HepG2 (cell line): ENCODE data around the gene HSPB3. TPM values are rescaled to one million over a fixed set of nuclear protein-coding genes. Genes with fewer than 3 reads are reported as not detected.

Experiments
- ATAC-seq: fragments of 200-7000 bp; cut with Tn5 transposase; 3 replicates; pipeline ENCODE4 v1.9.1; 2020; ENCODE audit warnings: mild to moderate bottlenecking, moderate library complexity
- BruUV-seq: library from RNA; stranded (reverse); fragments of 400-500 nt; replicated peaks from 2 replicates; lab custom pipeline; 2021; lab: Mats Ljungman, UMichigan
- CTCF ChIA-PET: fragments of 300-600 bp; formaldehyde crosslinking; extraction: SDS; loops from one replicate; lab custom pipeline; 2021; ENCODE audit warnings: low total read pairs, inconsistent platforms, low intra/inter-chr PET ratio; lab: Yijun Ruan, JAX
- POLR2A ChIA-PET: fragments of 350-600 bp; sonication (Branson Sonifier 250); formaldehyde crosslinking; loops from one replicate; lab custom pipeline; 2020; ENCODE audit warnings: antibody characterized with exemption, inconsistent platforms; lab: Yijun Ruan, JAX
- DNase-seq: peaks from one replicate; pipeline ENCODE4 v3.0.0-alpha.2; 2015; ENCODE audit warnings: low spot score
- FAIRE-seq: peaks from 3 replicates; lab custom pipeline; 2011; peaks lifted over from hg19 to GRCh38; lab: Jason Lieb, UNC
- H2AFZ ChIP-seq: one replicate; pipeline ENCODE4 v1.6.1; 2011; ENCODE audit warnings: low read length, inconsistent platforms
- H3K27ac ChIP-seq: fragments of 300-600 bp; 3 replicates; pipeline ENCODE4 v1.8.0; 2011; ENCODE audit warnings: mixed run types, mild to moderate bottlenecking, mixed read lengths, low read length, inconsistent platforms; ENCODE audit not compliant: insufficient read depth; ENCODE audit errors: extremely low read length
- H3K27me3 ChIP-seq, 2 experiments: fragments of 200-600 bp in 1 of 2; 2 replicates in 1 of 2; 3 replicates in 1 of 2; pipeline versions ENCODE4 v1.6.0 to v1.8.0; 2011; ENCODE audit warnings: low read length in 2 of 2, mild to moderate bottlenecking in 2 of 2, moderate library complexity in 2 of 2, inconsistent platforms in 1 of 2; ENCODE audit not compliant: insufficient read depth in 2 of 2, control insufficient read depth in 1 of 2
- H3K36me3 ChIP-seq, 2 experiments: fragments of 200-600 bp in 1 of 2; replicated peaks in 1 of 2; 2 replicates in 1 of 2; 3 replicates in 1 of 2; pipeline versions ENCODE4 v1.5.1 to v1.8.0; 2011; ENCODE audit warnings: low read length in 2 of 2, inconsistent platforms in 1 of 2; ENCODE audit not compliant: insufficient read depth in 2 of 2, control insufficient read depth in 1 of 2
- H3K4me1 ChIP-seq: 2 replicates; pipeline ENCODE4 v1.5.1; 2012; ENCODE audit warnings: low read length, inconsistent platforms; ENCODE audit not compliant: insufficient read depth
- H3K4me2 ChIP-seq: 2 replicates; pipeline ENCODE4 v1.6.0; 2011; ENCODE audit warnings: low read depth, low read length, inconsistent platforms
- H3K4me3 ChIP-seq, 3 experiments: fragments of 200-600 bp in 1 of 3; sonication (generic), shearing (Covaris generic) in 1 of 3; replicated peaks in 1 of 3; 2 replicates each; pipeline ENCODE4 v1.5.1; 2011 to 2016; ENCODE audit warnings: low read length in 3 of 3, inconsistent platforms in 2 of 3, low read depth in 2 of 3, mild to moderate bottlenecking in 2 of 3, control low read depth in 1 of 3, mixed read lengths in 1 of 3; ENCODE audit not compliant: insufficient read depth in 1 of 3
- H3K79me2 ChIP-seq: one replicate; pipeline ENCODE4 v1.6.1; 2011; ENCODE audit warnings: low read length, inconsistent platforms; ENCODE audit not compliant: insufficient read depth
- H3K9ac ChIP-seq: 2 replicates; pipeline ENCODE4 v1.6.0; 2011; ENCODE audit warnings: mild to moderate bottlenecking, low read depth, low read length, inconsistent platforms; ENCODE audit not compliant: insufficient read depth
- H3K9me3 ChIP-seq: 2 replicates; pipeline ENCODE4 v1.5.1; 2012; ENCODE audit warnings: mild to moderate bottlenecking, low read length
- H4K20me1 ChIP-seq: 2 replicates; pipeline ENCODE4 v1.6.0; 2011; ENCODE audit warnings: inconsistent platforms, mild to moderate bottlenecking, low read length, moderate library complexity; ENCODE audit not compliant: insufficient read depth
- NFYC ChIP-seq: IDR thresholded peaks from 2 replicates; pipeline ENCODE4 v1.6.1; 2016; ENCODE audit warnings: missing genetic modification reagents, missing compliant biosample characterization
- PITX1 ChIP-seq: sonication (generic); formaldehyde crosslinking; IDR thresholded peaks from 2 replicates; pipeline ENCODE4 v1.5.1; 2020; ENCODE audit warnings: mild to moderate bottlenecking, missing genetic modification reagents
- SKI ChIP-seq: fragments of 450-650 bp; IDR thresholded peaks from one replicate; pipeline ENCODE4 v1.6.1; 2018; ENCODE audit warnings: mild to moderate bottlenecking; ENCODE audit not compliant: partially characterized antibody
- TARDBP ChIP-seq: sonication (generic); formaldehyde crosslinking; IDR thresholded peaks from 2 replicates; pipeline ENCODE4 v1.8.0; 2022; ENCODE audit warnings: mild to moderate bottlenecking, missing genetic modification reagents
- TFDP2 ChIP-seq: sonication (generic); formaldehyde crosslinking; IDR thresholded peaks from 2 replicates; pipeline ENCODE4 v1.4.0; 2020; ENCODE audit warnings: missing genetic modification reagents
- TOPORS ChIP-seq: sonication (generic); formaldehyde crosslinking; IDR thresholded peaks from 2 replicates; pipeline ENCODE4 v1.8.0; 2023; ENCODE audit warnings: mild to moderate bottlenecking, missing genetic modification reagents
- YEATS4 ChIP-seq: sonication (generic); formaldehyde crosslinking; IDR thresholded peaks from 2 replicates; pipeline ENCODE4 v1.4.0; 2020; ENCODE audit warnings: missing genetic modification reagents, borderline replicate concordance
- ZFP36L2 ChIP-seq: sonication (generic); formaldehyde crosslinking; IDR thresholded peaks from 2 replicates; pipeline ENCODE4 v1.4.0; 2020; ENCODE audit warnings: missing genetic modification reagents
- ZNF225 ChIP-seq: sonication (generic); formaldehyde crosslinking; IDR thresholded peaks from 2 replicates; pipeline ENCODE4 v1.4.0; 2020; ENCODE audit warnings: mild to moderate bottlenecking, missing genetic modification reagents
- ZNF296 ChIP-seq: sonication (generic); formaldehyde crosslinking; conservative IDR thresholded peaks from 2 replicates; pipeline ENCODE4 v1.5.0; 2020; ENCODE audit warnings: mild to moderate bottlenecking, missing genetic modification reagents
- ZNF589 ChIP-seq: sonication (generic); formaldehyde crosslinking; conservative IDR thresholded peaks from 2 replicates; pipeline ENCODE4 v1.8.0; 2022; ENCODE audit warnings: mild to moderate bottlenecking, moderate library complexity, missing genetic modification reagents
- ZNF7 ChIP-seq: IDR thresholded peaks from 2 replicates; pipeline ENCODE4 v1.6.1; 2016; ENCODE audit warnings: missing biosample characterization, missing genetic modification reagents
- ZNF773 ChIP-seq: sonication (generic); formaldehyde crosslinking; IDR thresholded peaks from 2 replicates; pipeline ENCODE4 v1.4.0; 2020; ENCODE audit warnings: missing genetic modification reagents, borderline replicate concordance
- WGBS: methylation state at CpG from one replicate; pipeline ENCODE4 v1.1.6; 2017; ENCODE audit warnings: low lambda C conversion rate; 5-methylcytosine and 5-hydroxymethylcytosine counted together
- in situ Hi-C: cut with HindIII; loops from 2 replicates; pipeline ENCODE4 v1.10.0; 2017; ENCODE audit warnings: low pct_unique_long_range_greater_than_20kb; ENCODE audit not compliant: extremely low pct_ligation_motif_present
- intact Hi-C: fragments of 100-400 bp; cut with micrococcal nuclease; formaldehyde crosslinking; loops from one replicate; pipeline ENCODE4 v1.10.0; 2022; ENCODE audit not compliant: unreplicated experiment
- polyA plus RNA-seq, 8 experiments: library from polyadenylated mRNA; depleted of rRNA in 3 of 8; stranded (reverse) in 7 of 8; unstranded in 1 of 8; fragments of >200 nt; fragmentation: Illumina TruSeq in 4 of 8; extraction: Trizol in 4 of 8; gene quantifications; 2 replicates each; pipeline versions ENCODE4 v1.2.1 to v1.2.3, GENCODE V29; 2011 to 2016; ENCODE audit warnings: low read depth in 4 of 8, missing spikeins in 1 of 8, mixed read lengths in 1 of 8; ENCODE audit not compliant: insufficient read depth in 1 of 8
- total RNA-seq, 5 experiments: library from RNA; depleted of rRNA; stranded (reverse); fragments of >200 nt; fragmentation: Illumina TruSeq; extraction: Trizol; gene quantifications; 2 replicates each; pipeline ENCODE4 v1.2.3, GENCODE V29; 2016; ENCODE audit warnings: low read depth in 1 of 5
- TF ChIP-seq, protein P1 (sequence below): sonication (generic); formaldehyde crosslinking; IDR thresholded peaks from 2 replicates; pipeline ENCODE4 v1.5.0; 2020; ENCODE audit warnings: missing genetic modification reagents
- TF ChIP-seq, protein P2 (sequence below): sonication (generic); formaldehyde crosslinking; IDR thresholded peaks from 2 replicates; pipeline ENCODE4 v1.9.0; 2021; ENCODE audit warnings: missing genetic modification reagents, borderline replicate concordance

HSPB3 gene
- total and polyA plus RNA-seq, 2 of the 13 experiments (the other 11 are each of a cell fraction or from before 2014, with no cell fraction given) = not detected

DNA sequence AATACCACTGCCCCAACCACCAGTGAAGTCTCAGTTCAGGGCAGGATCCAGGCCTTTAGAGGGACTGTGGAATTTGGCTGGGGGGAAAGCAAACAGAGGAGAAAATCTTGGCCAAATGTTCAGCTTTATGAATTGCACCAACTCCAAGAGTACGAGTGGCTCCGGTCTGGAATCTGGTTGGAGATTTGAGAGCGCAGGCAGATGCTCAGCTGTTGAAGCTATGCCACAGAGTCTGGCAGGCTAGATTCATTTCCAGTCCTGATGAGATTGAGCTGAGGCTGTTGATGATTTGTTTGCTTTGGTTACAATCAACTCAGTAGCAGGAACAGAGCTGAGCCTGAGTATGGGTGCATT, 9.1 kb upstream of the HSPB3 start (continued):
- TF ChIP-seq ZNF225 (no peak), ZNF589 (CRISPR knock-in tag) (no peak), ZNF7 (CRISPR knock-in tag) (no peak), TFDP2 (CRISPR knock-in tag) (no peak), NFYC (CRISPR knock-in tag) (no peak), TOPORS (CRISPR knock-in tag) (no peak)
- TF ChIP-seq, protein P1, sequence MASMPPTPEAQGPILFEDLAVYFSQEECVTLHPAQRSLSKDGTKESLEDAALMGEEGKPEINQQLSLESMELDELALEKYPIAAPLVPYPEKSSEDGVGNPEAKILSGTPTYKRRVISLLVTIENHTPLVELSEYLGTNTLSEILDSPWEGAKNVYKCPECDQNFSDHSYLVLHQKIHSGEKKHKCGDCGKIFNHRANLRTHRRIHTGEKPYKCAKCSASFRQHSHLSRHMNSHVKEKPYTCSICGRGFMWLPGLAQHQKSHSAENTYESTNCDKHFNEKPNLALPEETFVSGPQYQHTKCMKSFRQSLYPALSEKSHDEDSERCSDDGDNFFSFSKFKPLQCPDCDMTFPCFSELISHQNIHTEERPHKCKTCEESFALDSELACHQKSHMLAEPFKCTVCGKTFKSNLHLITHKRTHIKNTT (CRISPR knock-in tag) = no peak
- TF ChIP-seq, protein P2, sequence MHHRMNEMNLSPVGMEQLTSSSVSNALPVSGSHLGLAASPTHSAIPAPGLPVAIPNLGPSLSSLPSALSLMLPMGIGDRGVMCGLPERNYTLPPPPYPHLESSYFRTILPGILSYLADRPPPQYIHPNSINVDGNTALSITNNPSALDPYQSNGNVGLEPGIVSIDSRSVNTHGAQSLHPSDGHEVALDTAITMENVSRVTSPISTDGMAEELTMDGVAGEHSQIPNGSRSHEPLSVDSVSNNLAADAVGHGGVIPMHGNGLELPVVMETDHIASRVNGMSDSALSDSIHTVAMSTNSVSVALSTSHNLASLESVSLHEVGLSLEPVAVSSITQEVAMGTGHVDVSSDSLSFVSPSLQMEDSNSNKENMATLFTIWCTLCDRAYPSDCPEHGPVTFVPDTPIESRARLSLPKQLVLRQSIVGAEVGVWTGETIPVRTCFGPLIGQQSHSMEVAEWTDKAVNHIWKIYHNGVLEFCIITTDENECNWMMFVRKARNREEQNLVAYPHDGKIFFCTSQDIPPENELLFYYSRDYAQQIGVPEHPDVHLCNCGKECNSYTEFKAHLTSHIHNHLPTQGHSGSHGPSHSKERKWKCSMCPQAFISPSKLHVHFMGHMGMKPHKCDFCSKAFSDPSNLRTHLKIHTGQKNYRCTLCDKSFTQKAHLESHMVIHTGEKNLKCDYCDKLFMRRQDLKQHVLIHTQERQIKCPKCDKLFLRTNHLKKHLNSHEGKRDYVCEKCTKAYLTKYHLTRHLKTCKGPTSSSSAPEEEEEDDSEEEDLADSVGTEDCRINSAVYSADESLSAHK (CRISPR knock-in tag) = no peak

DNA sequence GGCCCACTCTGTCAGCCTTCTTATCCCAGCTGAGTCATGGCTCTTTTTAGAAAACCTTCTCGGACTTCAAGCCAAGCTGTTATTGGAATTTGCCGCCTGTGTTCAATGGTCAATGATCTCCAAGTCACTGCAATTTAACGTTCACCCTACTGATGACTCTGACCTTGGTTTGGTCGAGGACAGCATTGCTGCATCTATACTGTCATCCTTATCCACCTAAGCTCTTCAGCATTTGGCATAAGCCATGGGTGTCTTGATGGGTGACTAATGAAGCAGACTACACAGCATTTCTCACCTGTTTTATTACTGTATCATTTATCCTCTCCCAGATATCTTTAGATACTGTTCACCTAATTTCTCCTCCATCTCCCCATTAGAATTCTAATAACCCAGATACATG, 5.6 kb upstream of the HSPB3 start:
- Histone ChIP-seq H3K4me2 (no peak overlapping the region), H3K9me3 (no peaks in the 10 kb centered on the region), H3K4me1 (no peaks in the 10 kb centered on the region), H3K27me3 (no peaks in the 10 kb centered on the region; a peak in 2 of 5 replicates), H3K36me3 (no peaks in the 10 kb centered on the region), H3K27ac (no peak overlapping the region), H3K9ac (no peak overlapping the region), H4K20me1 (no peaks in the 10 kb centered on the region), H3K4me3 (no peak overlapping the region), H3K79me2 (no peaks in the 10 kb centered on the region), H2AFZ (no peak overlapping the region)
- no peak for TF ChIP-seq YEATS4 (CRISPR knock-in tag)
- TF ChIP-seq SKI = no peak
- TF ChIP-seq ZNF773 = no peak
- no peak for TF ChIP-seq ZNF296 (CRISPR knock-in tag)
- TF ChIP-seq PITX1 (CRISPR knock-in tag) = no peak
- TF ChIP-seq ZFP36L2 (CRISPR knock-in tag) = no peak
- no peak for TF ChIP-seq TARDBP (CRISPR knock-in tag)
- in situ Hi-C loops = no loop called here
- ChIA-PET POLR2A (no interaction called here), CTCF (no interaction called here)
- DNase-seq (no peak), FAIRE-seq (no peak), ATAC-seq (no peak)
- BruUV-seq = no TSS peak
- WGBS = 2% methylated on average over 4 of the region's 4 CpGs
- intact Hi-C loops = no loop called here
